Measurements from ENCODE around the gene UNC5C.

Gene UNC5C

DNA sequence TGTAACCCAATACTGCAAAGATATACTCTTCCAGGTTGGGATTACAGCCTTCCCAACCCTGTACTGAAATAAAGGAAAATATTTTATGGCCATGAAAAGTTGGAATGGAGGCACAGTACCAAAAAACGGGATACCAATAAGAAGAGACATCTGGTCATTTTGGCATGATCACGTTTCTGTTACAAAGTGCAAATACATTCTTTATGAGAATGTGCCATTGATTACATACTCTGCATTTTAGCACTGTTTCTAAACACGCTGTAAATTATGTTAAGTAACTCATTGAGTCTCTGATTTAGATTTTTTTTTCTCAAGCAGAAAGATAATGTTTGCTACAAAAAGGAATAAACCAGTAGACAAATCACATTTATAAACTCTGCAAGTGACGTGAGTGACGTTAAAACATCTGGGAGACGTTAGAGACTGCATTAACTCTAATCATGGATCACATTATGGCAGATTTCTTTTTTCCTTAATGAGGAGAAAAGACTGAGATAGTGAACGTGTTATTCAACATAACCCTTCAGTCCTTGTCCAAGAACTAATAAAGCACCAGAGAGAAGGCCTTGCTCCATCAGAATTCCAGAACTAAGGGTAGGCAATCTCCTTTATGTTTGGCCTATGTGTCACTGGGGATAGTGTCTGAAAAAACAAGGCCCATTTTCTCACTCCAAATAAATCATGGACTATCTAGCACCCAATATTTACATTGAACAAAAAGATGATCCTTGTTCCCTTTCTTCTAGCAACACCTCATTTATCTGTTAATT lies 31.0 kb downstream of the UNC5C start:
- DNase-seq, result no peak

DNA sequence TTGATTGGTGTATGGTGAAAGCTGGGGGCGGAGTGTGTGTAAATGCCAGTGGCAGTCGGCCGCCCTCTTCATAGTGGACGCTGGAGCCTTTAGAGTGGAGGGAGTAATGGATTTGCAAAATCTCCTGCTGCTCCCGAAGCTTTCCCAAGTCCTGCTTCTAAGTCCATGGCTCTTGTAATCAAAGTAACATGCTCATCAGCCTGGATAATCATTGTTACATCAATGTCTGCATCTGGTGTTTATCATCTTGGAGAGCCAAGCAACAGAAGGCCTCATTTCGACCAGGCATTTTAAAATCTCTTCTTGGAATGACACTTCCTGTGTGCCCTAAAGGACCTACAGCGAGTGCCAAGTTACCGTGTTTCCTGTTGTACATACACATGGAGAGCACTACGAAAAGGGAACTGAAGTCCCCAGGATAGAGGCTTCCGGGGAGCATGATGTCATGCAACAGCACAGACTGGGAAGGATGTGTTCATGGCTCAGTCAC lies 32.2 kb downstream of the UNC5C start:
- DNase-seq, result no peak

DNA sequence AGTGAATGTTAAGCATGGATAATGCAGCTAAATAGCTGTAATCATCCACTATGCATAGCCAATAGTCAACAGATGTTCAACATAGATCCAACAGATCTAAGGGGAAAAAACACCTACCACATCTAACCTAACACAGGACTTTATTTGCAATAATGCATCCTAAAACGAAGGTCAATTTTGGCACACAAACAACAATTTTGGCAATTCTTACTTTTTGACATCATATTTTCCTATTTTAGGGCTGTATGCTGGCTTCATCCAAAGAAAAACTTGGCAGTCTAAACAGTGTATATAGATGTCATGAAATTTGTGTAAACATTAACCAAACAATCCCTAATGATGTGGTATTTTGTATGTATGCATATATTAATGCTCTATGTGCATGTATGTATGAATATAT lies 33.2 kb downstream of the UNC5C start:
- no peak for DNase-seq

DNA sequence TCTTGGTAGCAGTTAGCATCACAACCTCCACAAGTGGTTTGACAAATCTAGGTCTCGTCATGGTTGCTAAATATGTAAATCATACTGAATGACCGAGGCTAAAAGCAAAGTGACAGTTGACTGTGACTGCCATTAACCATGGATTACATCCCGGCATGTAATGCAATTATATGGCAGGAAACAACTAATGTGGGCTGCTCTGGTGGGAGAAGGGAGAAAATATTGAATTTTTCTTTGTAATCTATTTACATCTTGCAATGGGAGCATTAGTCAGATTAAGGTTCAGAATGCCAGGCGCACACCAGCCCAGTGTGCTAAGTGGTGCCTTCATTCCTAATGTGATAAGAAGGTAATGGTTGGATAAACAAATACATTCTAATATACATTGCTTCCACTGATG lies 35.8 kb downstream of the UNC5C start:
- no peak for DNase-seq

GRCh38 chr4:95511477-95511876 lies 37.3 kb downstream of the UNC5C start:
- no peak for DNase-seq

DNA sequence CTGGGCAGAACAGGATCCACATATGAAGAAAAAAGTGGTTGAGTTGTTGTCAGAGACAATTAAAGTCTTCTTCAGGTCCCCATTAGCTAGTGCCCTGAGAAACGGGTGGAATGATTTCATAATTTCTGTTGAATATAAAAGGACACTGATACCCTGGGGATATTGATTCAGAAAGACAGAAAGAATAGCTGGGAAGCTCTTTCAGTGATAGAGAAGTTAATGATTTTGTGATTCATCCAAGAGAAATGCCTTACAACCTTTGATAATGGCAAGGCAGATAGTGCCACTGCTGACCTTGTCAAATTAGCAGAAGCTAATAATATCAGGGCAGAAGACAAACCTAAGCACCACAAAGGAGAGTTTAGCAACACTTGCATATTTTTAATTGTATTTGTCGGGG lies 37.9 kb downstream of the UNC5C start:
- DNase-seq, result no peak

DNA sequence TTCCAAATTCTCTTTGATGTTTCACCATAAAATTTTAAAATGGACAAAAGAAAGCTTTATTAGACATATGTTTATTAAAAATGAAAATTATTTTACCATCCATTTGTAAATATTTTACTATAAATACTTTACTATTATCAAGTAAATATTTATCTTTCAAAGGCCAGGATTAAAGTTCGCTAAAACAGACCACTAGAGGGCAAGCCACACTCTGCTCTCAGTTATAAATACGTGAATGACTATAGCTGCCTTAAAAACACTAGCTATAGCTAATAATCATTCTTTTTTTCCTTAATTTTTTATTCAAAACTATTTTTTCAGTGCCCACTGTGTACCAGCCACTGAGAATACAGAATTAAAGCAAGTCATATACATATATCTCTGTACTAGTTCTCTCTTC lies 38.6 kb downstream of the UNC5C start:
- DNase-seq, result no peak

DNA sequence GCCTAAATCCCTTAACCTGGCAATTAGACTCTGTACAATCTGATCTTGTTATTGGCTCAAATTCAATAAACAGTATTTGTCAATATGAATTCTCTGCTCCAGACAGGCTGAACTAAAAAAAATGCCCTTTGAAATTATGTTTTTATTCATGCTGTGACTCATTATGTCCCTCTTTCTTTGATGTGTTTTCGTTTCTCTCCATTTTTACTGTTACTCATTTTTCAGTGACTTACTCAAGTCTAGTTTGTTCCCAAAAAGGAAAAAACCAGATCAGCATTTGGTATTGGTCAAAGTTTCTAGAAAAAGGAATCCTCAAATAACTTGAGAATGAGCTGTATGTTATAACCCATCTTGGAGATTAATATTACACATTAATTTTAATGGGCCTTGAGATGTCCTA lies 40.4 kb downstream of the UNC5C start:
- no peak for DNase-seq

GRCh38 chr4:95507561-95507960 lies 41.2 kb downstream of the UNC5C start:
- no peak for DNase-seq

GRCh38 chr4:95507147-95507546 lies 41.6 kb downstream of the UNC5C start:
- DNase-seq, result no peak

GRCh38 chr4:95506264-95506663 lies 42.5 kb downstream of the UNC5C start:
- no peak for DNase-seq

DNA sequence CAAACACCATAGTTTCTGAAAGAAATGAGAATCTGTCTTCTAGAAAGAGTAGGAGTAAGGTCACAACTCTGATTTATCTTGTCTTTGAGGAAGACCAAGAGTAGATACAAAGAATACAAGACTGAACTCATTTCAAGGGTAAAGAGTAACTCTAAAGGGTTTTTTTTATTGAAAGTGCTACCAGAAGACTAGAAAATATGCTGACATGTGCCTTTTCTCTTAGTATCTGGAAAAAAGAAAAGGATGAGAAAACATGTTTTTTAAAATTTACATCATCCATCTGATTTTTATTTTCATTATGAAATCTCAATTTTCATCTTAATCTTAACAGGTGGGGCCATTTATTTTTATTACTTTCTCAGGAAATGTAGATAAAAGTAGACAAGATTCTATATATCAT lies 43.0 kb downstream of the UNC5C start:
- no peak for DNase-seq

GRCh38 chr4:95505151-95505550 lies 43.6 kb downstream of the UNC5C start:
- no peak for DNase-seq

GRCh38 chr4:95504501-95504900 lies 44.3 kb downstream of the UNC5C start:
- DNase-seq, result no peak

GRCh38 chr4:95500361-95500760 lies 48.4 kb downstream of the UNC5C start:
- DNase-seq, result no peak

DNA sequence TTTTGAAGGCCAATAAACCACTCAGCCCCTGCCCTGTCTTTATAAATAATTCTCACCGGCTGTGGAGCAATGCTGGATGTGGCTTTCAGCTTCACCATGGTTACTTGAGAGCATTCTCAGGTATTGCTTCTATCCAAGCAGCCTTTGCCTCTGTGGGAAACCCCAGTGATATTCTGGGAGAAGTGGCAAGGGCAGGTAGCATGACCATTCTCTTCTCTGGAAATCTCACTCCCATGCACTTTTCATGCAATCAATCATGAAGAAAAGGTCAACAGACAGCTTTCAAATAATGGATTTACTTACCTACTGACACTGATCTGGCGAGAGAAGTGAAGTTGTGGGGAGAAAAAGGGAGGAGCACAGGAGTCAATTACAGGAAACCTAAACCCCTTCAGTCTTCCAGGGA lies 49.5 kb downstream of the UNC5C start:
- DNase-seq, result no peak

DNA sequence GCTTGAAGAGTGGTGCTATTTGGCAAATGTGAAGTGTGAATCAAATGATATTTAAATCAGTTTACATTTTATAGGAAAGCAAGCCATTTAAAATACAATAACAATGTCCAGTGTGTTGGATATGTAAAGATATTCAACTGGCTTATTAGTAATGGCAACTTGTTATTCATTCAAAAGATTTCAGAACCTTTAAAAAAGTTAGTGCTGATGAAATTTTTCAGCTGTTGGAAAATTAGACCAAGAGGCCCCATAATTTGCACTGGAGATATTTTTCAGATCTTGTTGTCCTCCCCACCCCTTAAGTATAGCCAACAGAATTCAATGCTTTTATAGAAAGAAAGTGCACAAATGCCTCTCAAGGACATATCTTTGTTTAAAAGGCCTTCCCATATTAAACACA lies 54.6 kb downstream of the UNC5C start:
- no peak for DNase-seq

DNA sequence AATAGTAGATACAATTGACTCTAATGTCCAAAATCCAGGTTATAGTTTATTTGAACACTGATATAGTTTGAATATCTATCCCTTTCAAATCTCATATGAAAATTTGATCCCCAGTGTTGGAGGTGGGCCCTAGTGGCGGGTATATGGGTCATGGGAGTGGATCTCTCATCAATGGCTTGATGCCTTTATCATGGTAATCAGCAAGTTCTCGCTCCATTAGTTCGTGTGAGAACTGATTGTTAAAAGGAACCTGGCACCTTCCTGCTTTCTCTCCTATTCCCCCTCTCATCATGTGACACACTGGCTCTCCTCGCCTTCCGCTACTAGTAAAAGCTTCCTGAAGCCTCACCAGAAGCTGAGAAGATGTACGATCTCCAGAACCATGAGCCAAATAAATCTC lies 70.1 kb downstream of the UNC5C start:
- DNase-seq, result no peak

- no peak for DNase-seq
These were observed 72.7 kb downstream of the UNC5C start for GRCh38 chr4:95476121-95476520.

DNA sequence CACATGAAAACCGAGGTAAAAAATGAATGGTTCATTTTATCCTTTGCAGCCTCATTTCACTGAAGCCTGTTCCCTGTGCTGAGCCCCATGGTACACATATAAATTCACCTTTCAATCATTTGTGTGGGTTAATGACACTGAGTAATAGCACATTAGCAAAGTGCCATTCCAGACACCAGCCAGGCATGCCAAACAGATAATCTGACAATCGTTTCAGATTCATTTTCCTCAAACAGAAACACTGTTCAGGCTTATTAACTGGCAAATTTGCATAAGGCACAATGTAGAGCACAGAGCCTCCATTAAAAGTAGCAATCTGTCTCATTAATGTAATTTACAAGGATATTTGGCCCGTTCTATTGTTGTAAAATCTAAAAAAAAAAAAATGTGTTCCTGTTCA lies 76.2 kb downstream of the UNC5C start:
- no peak for DNase-seq

DNA sequence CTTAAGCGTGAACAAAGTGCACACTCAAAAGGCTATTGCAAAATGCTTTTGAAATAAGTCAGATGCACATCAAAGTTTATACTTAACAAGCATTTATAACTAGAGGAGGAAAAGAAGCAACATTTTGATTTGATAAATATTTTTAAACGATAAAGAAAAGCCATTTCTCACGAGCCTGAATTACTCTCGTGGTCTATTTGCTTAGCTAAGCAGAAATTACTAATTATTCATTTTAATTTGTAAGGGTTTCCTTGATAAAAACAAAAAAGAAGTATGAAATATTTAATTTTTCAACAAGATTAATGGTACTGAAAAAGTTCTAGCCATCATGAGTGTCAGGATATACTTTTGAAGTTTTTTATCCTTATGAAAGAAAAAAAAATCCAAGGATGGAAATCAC lies 78.2 kb downstream of the UNC5C start:
- DNase-seq, result no peak

GRCh38 chr4:95469617-95470016 lies 79.2 kb downstream of the UNC5C start:
- no peak for DNase-seq

GRCh38 chr4:95466791-95467190 lies 82.0 kb downstream of the UNC5C start:
- no peak for DNase-seq

- no peak for DNase-seq
These were observed 83.8 kb downstream of the UNC5C start for GRCh38 chr4:95465010-95465409.

GRCh38 chr4:95462921-95463320 lies 85.9 kb downstream of the UNC5C start:
- DNase-seq, result no peak

Data from right hindlimb (tissue), 1 donor.